ENCODE results near the gene WNT9B. TPM values are rescaled to one million over a fixed set of nuclear protein-coding genes. Genes with fewer than 3 reads are reported as not detected.

Gene WNT9B
- total RNA-seq, 3 donors from 2014 or later (not counting 1 experiment from before 2014, with no cell fraction given) = not detected

DNA sequence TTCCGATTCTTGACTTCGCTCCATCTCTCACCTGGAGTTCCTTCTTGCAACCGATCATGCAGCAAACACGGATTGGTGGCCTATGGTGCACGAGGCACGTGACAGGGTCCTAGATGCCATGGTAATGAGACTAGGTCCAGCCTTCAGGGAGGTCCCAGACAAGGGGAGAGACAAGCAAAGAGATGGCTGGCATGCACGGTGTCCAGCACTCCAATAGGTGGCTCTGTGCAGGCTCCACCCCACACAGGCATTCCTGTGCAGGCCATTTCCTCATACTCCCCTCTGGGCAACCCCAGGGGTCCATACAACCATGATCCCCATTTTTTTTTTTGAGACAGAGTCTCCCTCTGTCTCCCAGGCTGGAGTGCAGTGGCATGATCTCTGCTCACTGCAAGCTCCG lies 31.3 kb downstream of the WNT9B start:
- no peaks in the 10 kb centered on the region for H3K36me3 ChIP-seq (ENCODE audit: control insufficient read depth, insufficient read depth, low read length)
- TF ChIP-seq, protein P1, sequence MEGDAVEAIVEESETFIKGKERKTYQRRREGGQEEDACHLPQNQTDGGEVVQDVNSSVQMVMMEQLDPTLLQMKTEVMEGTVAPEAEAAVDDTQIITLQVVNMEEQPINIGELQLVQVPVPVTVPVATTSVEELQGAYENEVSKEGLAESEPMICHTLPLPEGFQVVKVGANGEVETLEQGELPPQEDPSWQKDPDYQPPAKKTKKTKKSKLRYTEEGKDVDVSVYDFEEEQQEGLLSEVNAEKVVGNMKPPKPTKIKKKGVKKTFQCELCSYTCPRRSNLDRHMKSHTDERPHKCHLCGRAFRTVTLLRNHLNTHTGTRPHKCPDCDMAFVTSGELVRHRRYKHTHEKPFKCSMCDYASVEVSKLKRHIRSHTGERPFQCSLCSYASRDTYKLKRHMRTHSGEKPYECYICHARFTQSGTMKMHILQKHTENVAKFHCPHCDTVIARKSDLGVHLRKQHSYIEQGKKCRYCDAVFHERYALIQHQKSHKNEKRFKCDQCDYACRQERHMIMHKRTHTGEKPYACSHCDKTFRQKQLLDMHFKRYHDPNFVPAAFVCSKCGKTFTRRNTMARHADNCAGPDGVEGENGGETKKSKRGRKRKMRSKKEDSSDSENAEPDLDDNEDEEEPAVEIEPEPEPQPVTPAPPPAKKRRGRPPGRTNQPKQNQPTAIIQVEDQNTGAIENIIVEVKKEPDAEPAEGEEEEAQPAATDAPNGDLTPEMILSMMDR (IDR thresholded peaks at IDR 0.05) = no peak
- Mint-ChIP-seq H3K27ac (no peak overlapping the region), H3K4me3 (no peak overlapping the region), H3K27me3 (ENCODE audit: low read depth in 2 of 2) (peaks cover 0 to 13% of the 10 kb centered on the region in 2 donors), H3K9me3 (no peaks in the 10 kb centered on the region), H3K36me3 (no peaks in the 10 kb centered on the region), H3K4me1 (no peaks in the 10 kb centered on the region)
- intact Hi-C loops (cut with micrococcal nuclease) = no loop called here
- H3K27ac ChIP-seq (ENCODE audit: low read length) = no peak overlapping the region
- H3K9me3 ChIP-seq (ENCODE audit: control insufficient read depth, insufficient read depth, low read length) = no peaks in the 10 kb centered on the region
- WGBS (ENCODE audit: insufficient coverage) = 91% methylated on average over 8 of the region's 8 CpGs
- no peaks in the 10 kb centered on the region for H3K27me3 ChIP-seq (ENCODE audit: control insufficient read depth, insufficient read depth, low read length)
- H3K4me1 ChIP-seq (ENCODE audit: control insufficient read depth, insufficient read depth, low read length) = peaks cover 6% of the 10 kb centered on the region
- no peak for DNase-seq
- H3K4me3 ChIP-seq (ENCODE audit: low read length) = no peak overlapping the region
- ATAC-seq = no peak

DNA sequence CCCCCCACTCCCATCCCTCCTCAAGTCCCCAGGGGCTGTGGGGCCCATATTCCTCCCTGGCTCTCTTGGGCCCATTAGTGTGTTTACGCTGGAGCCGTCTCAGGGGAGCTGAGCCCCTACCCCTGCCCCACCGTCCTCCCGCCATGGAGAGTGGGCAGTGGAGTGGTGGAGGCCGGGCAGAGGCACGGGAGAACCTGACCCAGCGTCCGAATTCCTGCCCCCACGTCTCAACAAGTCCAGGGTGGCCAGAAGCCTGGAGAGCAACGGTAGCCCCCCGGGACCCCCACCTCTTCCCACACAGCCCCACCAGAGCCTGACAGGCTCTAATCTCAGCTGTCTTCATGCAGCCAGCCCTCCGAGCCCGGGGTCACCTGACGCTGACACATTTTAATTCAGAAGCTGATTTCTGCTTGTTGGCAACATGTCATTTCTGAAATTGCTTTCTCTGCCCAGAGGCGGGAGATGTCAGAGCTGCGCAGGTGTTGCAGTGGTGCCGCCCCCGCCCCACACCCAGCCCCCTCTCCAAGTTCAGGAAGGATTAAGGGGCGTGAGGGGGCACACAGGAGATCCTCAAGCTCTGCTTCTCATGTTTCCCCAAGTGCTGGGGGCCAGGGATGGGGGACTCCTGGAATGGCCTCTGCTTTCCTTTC lies 32.6 kb downstream of the WNT9B start:
- intact Hi-C loops (cut with micrococcal nuclease) = no loop called here
- no peaks in the 10 kb centered on the region for H3K4me1 ChIP-seq (ENCODE audit: control insufficient read depth, insufficient read depth, low read length)
- no peak overlapping the region for H3K27ac Mint-ChIP-seq

DNA sequence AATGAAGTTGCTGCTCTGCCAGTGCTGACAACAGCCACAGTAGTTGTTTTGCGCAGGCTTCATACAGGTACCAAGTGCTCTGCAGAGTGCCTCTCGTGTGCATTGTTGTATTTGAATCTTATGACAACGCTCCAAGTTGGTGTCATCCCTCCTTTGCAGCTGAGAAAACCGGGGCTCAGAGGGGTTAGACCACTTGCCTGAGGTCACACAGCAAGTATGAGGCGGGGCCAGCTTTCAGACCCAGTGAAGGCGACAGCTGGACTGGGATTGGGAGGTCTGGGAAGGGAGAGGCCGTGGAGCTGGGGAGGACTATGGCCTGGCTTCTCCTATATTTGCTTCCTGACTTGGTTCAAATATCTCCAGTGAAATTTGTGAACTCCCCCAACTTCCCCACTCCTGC lies 33.2 kb downstream of the WNT9B start:
- H3K27ac ChIP-seq (ENCODE audit: low read length) = no peak overlapping the region
- no peaks in the 10 kb centered on the region for H3K4me1 Mint-ChIP-seq
- ATAC-seq (no peak), DNase-seq (no peak)
- no peak overlapping the region for H3K4me3 ChIP-seq (ENCODE audit: low read length)
- H3K9me3 Mint-ChIP-seq = no peaks in the 10 kb centered on the region
- peaks cover 0 to 13% of the 10 kb centered on the region in 2 donors for H3K27me3 Mint-ChIP-seq (ENCODE audit: low read depth in 2 of 2)
- 86% methylated on average over 7 of the region's 7 CpGs for WGBS (ENCODE audit: insufficient coverage)
- H3K36me3 Mint-ChIP-seq = no peaks in the 10 kb centered on the region
- no peaks in the 10 kb centered on the region for H3K36me3 ChIP-seq (ENCODE audit: control insufficient read depth, insufficient read depth, low read length)
- no peaks in the 10 kb centered on the region for H3K9me3 ChIP-seq (ENCODE audit: control insufficient read depth, insufficient read depth, low read length)
- intact Hi-C loops (cut with micrococcal nuclease) = no loop called here
- no peak overlapping the region for H3K4me3 Mint-ChIP-seq
- TF ChIP-seq, protein P1 (IDR thresholded peaks at IDR 0.05) = no peak
- no peaks in the 10 kb centered on the region for H3K4me1 ChIP-seq (ENCODE audit: control insufficient read depth, insufficient read depth, low read length)
- no peaks in the 10 kb centered on the region for H3K27me3 ChIP-seq (ENCODE audit: control insufficient read depth, insufficient read depth, low read length)
- no peak overlapping the region for H3K27ac Mint-ChIP-seq

More for the DNA sequence above, 32.6 kb downstream of the WNT9B start:
- Mint-ChIP-seq H3K9me3 (no peaks in the 10 kb centered on the region), H3K4me1 (no peaks in the 10 kb centered on the region), H3K36me3 (no peaks in the 10 kb centered on the region), H3K27me3 (ENCODE audit: low read depth in 2 of 2) (peaks cover 0 to 13% of the 10 kb centered on the region in 2 donors), H3K4me3 (no peak overlapping the region)
- no peak for DNase-seq
- no peak overlapping the region for H3K4me3 ChIP-seq (ENCODE audit: low read length)
- TF ChIP-seq, protein P1 (IDR thresholded peaks at IDR 0.05) = no peak
- no peaks in the 10 kb centered on the region for H3K9me3 ChIP-seq (ENCODE audit: control insufficient read depth, insufficient read depth, low read length)
- ATAC-seq = no peak
- no peaks in the 10 kb centered on the region for H3K36me3 ChIP-seq (ENCODE audit: control insufficient read depth, insufficient read depth, low read length)
- no peak overlapping the region for H3K27ac ChIP-seq (ENCODE audit: low read length)
- 83% methylated on average over 19 of the region's 19 CpGs for WGBS (ENCODE audit: insufficient coverage)
- no peaks in the 10 kb centered on the region for H3K27me3 ChIP-seq (ENCODE audit: control insufficient read depth, insufficient read depth, low read length)

Measured in natural killer cell (primary cell).